PFSK-1 (cell line): ENCODE measurements around the gene PDE6A. TPM values are rescaled to one million over a fixed set of nuclear protein-coding genes. Genes with fewer than 3 reads are reported as not detected.

ENCODE experiments used
- FOXP2 ChIP-seq: optimal IDR thresholded peaks from 2 replicates; pipeline ENCODE3; 2011; ENCODE audit warnings: borderline replicate concordance, control low read depth, inconsistent platforms; ENCODE audit not compliant: insufficient read depth; ENCODE audit errors: extremely low read length, extremely low read depth
- POLR2AphosphoS5 ChIP-seq: IDR thresholded peaks from 2 replicates; pipeline ENCODE4 v1.6.1; 2012; ENCODE audit warnings: low read depth, mild to moderate bottlenecking, control low read depth, low read length, moderate library complexity
- REST ChIP-seq, 2 experiments: IDR thresholded peaks; 2 replicates each; pipeline versions ENCODE4 v1.6.1 to v1.8.0; 2011 to 2012; ENCODE audit warnings: low read depth in 2 of 2, low read length in 2 of 2, control low read depth in 1 of 2, inconsistent platforms in 1 of 2, mild to moderate bottlenecking in 1 of 2, moderate library complexity in 1 of 2; ENCODE audit not compliant: insufficient read depth in 1 of 2
- SIN3A ChIP-seq: IDR thresholded peaks from 2 replicates; pipeline ENCODE4 v1.6.1; 2012; ENCODE audit warnings: mild to moderate bottlenecking, low read length, moderate library complexity, borderline replicate concordance; ENCODE audit not compliant: insufficient read depth
- TAF1 ChIP-seq: IDR thresholded peaks from 2 replicates; pipeline ENCODE4 v1.6.1; 2012; ENCODE audit warnings: low read length, control low read depth, borderline replicate concordance; ENCODE audit not compliant: insufficient read depth
- polyA plus RNA-seq: library from polyadenylated mRNA; unstranded; fragments of >200 nt; gene quantifications from one replicate; pipeline ENCODE4 v1.2.1, GENCODE V29; 2012; ENCODE audit warnings: low read depth, missing spikeins; ENCODE audit not compliant: insufficient read length

The PDE6A gene
- 0.06 TPM for polyA plus RNA-seq

DNA sequence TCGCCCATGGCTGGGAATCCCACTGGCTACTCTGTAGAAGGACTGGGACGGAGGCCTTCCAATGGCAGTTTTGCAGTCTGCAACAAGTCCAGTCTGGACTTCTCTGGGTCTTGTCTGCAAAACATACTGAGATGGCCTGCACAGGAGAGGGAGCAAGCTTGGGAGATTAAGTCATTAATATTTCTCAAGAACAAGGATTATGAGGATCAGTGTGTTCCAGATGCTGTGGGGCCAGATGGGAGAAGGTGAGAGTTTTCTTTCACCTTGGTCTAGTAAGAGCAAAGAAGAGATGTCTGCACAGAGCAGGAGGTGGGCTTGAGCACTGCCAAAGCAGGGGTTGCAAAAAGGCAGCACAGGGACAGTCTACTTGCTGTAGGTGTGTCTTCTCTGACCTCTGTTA lies at the start of gene PDE6A:
Gene PDE6A, minus strand, starts transcription at position 128 of the 400 bp plus-strand sequence. Its CDS starts 120 bp downstream, at position 8.
- no peak for TF ChIP-seq FOXP2
- TF ChIP-seq SIN3A = no peak
- TF ChIP-seq REST (IDR thresholded peaks at IDR 0.05; ENCODE audit: insufficient read depth in 1 of 2, low read depth in 2 of 2, low read length in 2 of 2) = no peak

- TF ChIP-seq SIN3A (no peak), TAF1 (no peak), POLR2AphosphoS5 (no peak), FOXP2 (no peak), REST (IDR thresholded peaks at IDR 0.05; ENCODE audit: insufficient read depth in 1 of 2, low read depth in 2 of 2, low read length in 2 of 2) (no peak)
Measured at GRCh38 chr5:149993471-149993870, 48.9 kb upstream of the PDE6A start.

GRCh38 chr5:149990518-149991376 lies 46.2 kb upstream of the PDE6A start:
- TF ChIP-seq TAF1 (no peak), REST (IDR thresholded peaks at IDR 0.05; ENCODE audit: insufficient read depth in 1 of 2, low read depth in 2 of 2, low read length in 2 of 2) (no peak), POLR2AphosphoS5 (no peak), SIN3A (no peak), FOXP2 (no peak)

- no peak for TF ChIP-seq POLR2AphosphoS5
Measured at GRCh38 chr5:149988126-149988525, 43.5 kb upstream of the PDE6A start.

DNA sequence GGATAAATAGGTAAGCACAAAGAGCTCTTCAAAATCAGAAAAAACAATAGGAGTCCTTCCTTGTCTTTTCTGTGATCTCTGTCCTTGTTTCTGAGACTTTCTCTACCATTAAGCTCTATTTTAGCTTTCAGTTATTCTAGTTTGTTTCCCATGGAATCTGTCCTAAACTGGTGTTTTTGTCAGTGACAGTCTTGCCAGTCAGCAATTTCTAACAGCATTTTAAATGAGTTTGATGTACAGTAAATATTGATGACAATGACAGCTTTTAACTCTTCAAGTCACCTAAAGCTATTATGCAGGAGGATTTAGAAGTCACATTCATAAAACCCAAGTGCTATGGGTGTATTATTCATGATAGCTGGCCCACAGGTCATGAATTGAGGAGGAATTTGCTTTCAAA lies 37.9 kb upstream of the PDE6A start:
- TF ChIP-seq TAF1 (no peak), SIN3A (no peak), POLR2AphosphoS5 (no peak), FOXP2 (no peak), REST (IDR thresholded peaks at IDR 0.05; ENCODE audit: insufficient read depth in 1 of 2, low read depth in 2 of 2, low read length in 2 of 2) (no peak)
